H7 (cell line): ENCODE results near the gene AGBL4. TPM values are rescaled to one million over a fixed set of nuclear protein-coding genes. Genes with fewer than 3 reads are reported as not detected.

Experiments used
- DNase-seq: peaks from one replicate; pipeline ENCODE4 v3.0.0; 2012
- H3K27me3 ChIP-seq: 2 replicates; pipeline ENCODE4 v1.6.0; 2011; ENCODE audit warnings: mild to moderate bottlenecking, low read length; ENCODE audit not compliant: control insufficient read depth, insufficient read depth
- H3K36me3 ChIP-seq: replicated peaks from 2 replicates; pipeline ENCODE4 v1.5.1; 2011; ENCODE audit warnings: low read length; ENCODE audit not compliant: control insufficient read depth, insufficient read depth
- H3K4me3 ChIP-seq: 2 replicates; pipeline ENCODE4 v1.5.1; 2011; ENCODE audit warnings: low read depth, mild to moderate bottlenecking, control low read depth, low read length, moderate library complexity; ENCODE audit not compliant: insufficient read depth
- total RNA-seq: library from RNA; depleted of rRNA; stranded (reverse); fragments of >200 nt; shearing (Covaris generic); gene quantifications from 2 replicates; pipeline ENCODE4 v1.2.3, GENCODE V29; 2014

Gene AGBL4
- total RNA-seq, 1 experiment from 2014 or later: 0.87 TPM

- H3K27me3 ChIP-seq: no peaks in the 10 kb centered on the region
- no peaks in the 10 kb centered on the region for H3K36me3 ChIP-seq
- no peak for DNase-seq
- no peak overlapping the region for H3K4me3 ChIP-seq
Observed at GRCh38 chr1:48576565-48576964, 1447.2 kb downstream of the AGBL4 start.

- DNase-seq: peak; percentile 81
- Histone ChIP-seq H3K27me3 (no peaks in the 10 kb centered on the region), H3K36me3 (no peaks in the 10 kb centered on the region), H3K4me3 (no peak overlapping the region)
Observed at GRCh38 chr1:48572646-48573258, 1451.0 kb downstream of the AGBL4 start.

GRCh38 chr1:48572134-48572533, 1451.6 kb downstream of the AGBL4 start:
- Histone ChIP-seq H3K36me3 (no peaks in the 10 kb centered on the region), H3K27me3 (no peaks in the 10 kb centered on the region), H3K4me3 (no peak overlapping the region)
- no peak for DNase-seq

- Histone ChIP-seq H3K27me3 (no peaks in the 10 kb centered on the region), H3K36me3 (no peaks in the 10 kb centered on the region), H3K4me3 (no peak overlapping the region)
- no peak for DNase-seq
Observed at GRCh38 chr1:48571303-48571987, 1452.3 kb downstream of the AGBL4 start.

- DNase-seq: no peak
- Histone ChIP-seq H3K36me3 (no peaks in the 10 kb centered on the region), H3K4me3 (no peak overlapping the region), H3K27me3 (no peaks in the 10 kb centered on the region)
Observed at GRCh38 chr1:48570568-48570967, 1453.2 kb downstream of the AGBL4 start.

- H3K4me3 ChIP-seq: no peak overlapping the region
- DNase-seq: no peak
- H3K36me3 ChIP-seq: no peaks in the 10 kb centered on the region
- H3K27me3 ChIP-seq: no peaks in the 10 kb centered on the region
Observed at GRCh38 chr1:48568501-48568900, 1455.3 kb downstream of the AGBL4 start.

- Histone ChIP-seq H3K4me3 (no peak overlapping the region), H3K36me3 (no peaks in the 10 kb centered on the region), H3K27me3 (no peaks in the 10 kb centered on the region)
- no peak for DNase-seq
Observed at GRCh38 chr1:48566492-48566891, 1457.3 kb downstream of the AGBL4 start.

GRCh38 chr1:48563021-48563420, 1460.7 kb downstream of the AGBL4 start:
- DNase-seq: no peak
- H3K4me3 ChIP-seq: no peak overlapping the region
- no peaks in the 10 kb centered on the region for H3K36me3 ChIP-seq
- no peaks in the 10 kb centered on the region for H3K27me3 ChIP-seq

- Histone ChIP-seq H3K27me3 (no peaks in the 10 kb centered on the region; the same call in 1 of the 2 replicates), H3K36me3 (no peaks in the 10 kb centered on the region), H3K4me3 (no peak overlapping the region)
- no peak for DNase-seq
Observed at GRCh38 chr1:48561444-48561843, 1462.3 kb downstream of the AGBL4 start.

- Histone ChIP-seq H3K4me3 (no peak overlapping the region), H3K36me3 (no peaks in the 10 kb centered on the region), H3K27me3 (no peaks in the 10 kb centered on the region; the same call in 1 of the 2 replicates)
- no peak for DNase-seq
Observed at GRCh38 chr1:48560577-48560976, 1463.2 kb downstream of the AGBL4 start.

- DNase-seq: no peak
- no peaks in the 10 kb centered on the region for H3K36me3 ChIP-seq
- H3K27me3 ChIP-seq: no peaks in the 10 kb centered on the region; the same call in 1 of the 2 replicates
- H3K4me3 ChIP-seq: no peak overlapping the region
Observed at GRCh38 chr1:48560116-48560515, 1463.6 kb downstream of the AGBL4 start.

- no peak overlapping the region for H3K4me3 ChIP-seq
- no peak for DNase-seq
- no peaks in the 10 kb centered on the region; the same call in 1 of the 2 replicates for H3K27me3 ChIP-seq
- H3K36me3 ChIP-seq: no peaks in the 10 kb centered on the region
Observed at GRCh38 chr1:48558366-48558765, 1465.4 kb downstream of the AGBL4 start.

GRCh38 chr1:48556186-48556850, 1467.4 kb downstream of the AGBL4 start:
- no peaks in the 10 kb centered on the region for H3K36me3 ChIP-seq
- DNase-seq: no peak
- H3K27me3 ChIP-seq: no peaks in the 10 kb centered on the region; the same call in 1 of the 2 replicates
- no peak overlapping the region for H3K4me3 ChIP-seq

GRCh38 chr1:48555271-48555670, 1468.5 kb downstream of the AGBL4 start:
- DNase-seq: no peak
- Histone ChIP-seq H3K27me3 (no peaks in the 10 kb centered on the region; the same call in 1 of the 2 replicates), H3K4me3 (no peak overlapping the region), H3K36me3 (no peaks in the 10 kb centered on the region)
